Esophagus squamous epithelium (tissue), 4 donors: Measurements from ENCODE around the gene SRPK1.

Experiments used
- POLR2A ChIP-seq, 4 donors: fragments of 450-650 bp; IDR thresholded peaks; one replicate each; pipeline ENCODE4 v1.6.1; 2017; ENCODE audit warnings: antibody characterized with exemption in 4 of 4, mild to moderate bottlenecking in 4 of 4, moderate library complexity in 3 of 4
- TF ChIP-seq, protein P1 (sequence below), 6 experiments: fragments of 450-650 bp in 4 of 6; fragments of 200-600 bp in 2 of 6; sonication (generic) in 2 of 6; IDR thresholded peaks; one replicate each; pipeline ENCODE4 v1.5.1; 2016 to 2019; ENCODE audit warnings: antibody characterized with exemption in 6 of 6, mild to moderate bottlenecking in 4 of 6, moderate library complexity in 4 of 6

- TF ChIP-seq POLR2A (IDR thresholded peaks at IDR 0.05) = no peak
- TF ChIP-seq, protein P1, sequence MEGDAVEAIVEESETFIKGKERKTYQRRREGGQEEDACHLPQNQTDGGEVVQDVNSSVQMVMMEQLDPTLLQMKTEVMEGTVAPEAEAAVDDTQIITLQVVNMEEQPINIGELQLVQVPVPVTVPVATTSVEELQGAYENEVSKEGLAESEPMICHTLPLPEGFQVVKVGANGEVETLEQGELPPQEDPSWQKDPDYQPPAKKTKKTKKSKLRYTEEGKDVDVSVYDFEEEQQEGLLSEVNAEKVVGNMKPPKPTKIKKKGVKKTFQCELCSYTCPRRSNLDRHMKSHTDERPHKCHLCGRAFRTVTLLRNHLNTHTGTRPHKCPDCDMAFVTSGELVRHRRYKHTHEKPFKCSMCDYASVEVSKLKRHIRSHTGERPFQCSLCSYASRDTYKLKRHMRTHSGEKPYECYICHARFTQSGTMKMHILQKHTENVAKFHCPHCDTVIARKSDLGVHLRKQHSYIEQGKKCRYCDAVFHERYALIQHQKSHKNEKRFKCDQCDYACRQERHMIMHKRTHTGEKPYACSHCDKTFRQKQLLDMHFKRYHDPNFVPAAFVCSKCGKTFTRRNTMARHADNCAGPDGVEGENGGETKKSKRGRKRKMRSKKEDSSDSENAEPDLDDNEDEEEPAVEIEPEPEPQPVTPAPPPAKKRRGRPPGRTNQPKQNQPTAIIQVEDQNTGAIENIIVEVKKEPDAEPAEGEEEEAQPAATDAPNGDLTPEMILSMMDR (IDR thresholded peaks at IDR 0.05) = no peak
These were observed 111.1 kb downstream of the SRPK1 start for GRCh38 chr6:35809809-35810208.
